AG08395 (cell line): ENCODE results near the gene OOSP2.
"Not testable (repeated sequence)": the region's sequence is repeated elsewhere in the genome, so short reads cannot be mapped to it uniquely, and the experiment has no call there.

ENCODE experiments used
- DNase-seq: peaks from one replicate; pipeline ENCODE4 v3.0.0; 2012; ENCODE audit warnings: mixed read lengths, low spot score

OOSP2 gene

GRCh38 chr11:60040109-60040508 lies at the start of gene OOSP2:
Gene OOSP2, plus strand, starts transcription at chr11:60040409. Its CDS starts 51 bp downstream, at chr11:60040460.
- no peak for DNase-seq

DNA sequence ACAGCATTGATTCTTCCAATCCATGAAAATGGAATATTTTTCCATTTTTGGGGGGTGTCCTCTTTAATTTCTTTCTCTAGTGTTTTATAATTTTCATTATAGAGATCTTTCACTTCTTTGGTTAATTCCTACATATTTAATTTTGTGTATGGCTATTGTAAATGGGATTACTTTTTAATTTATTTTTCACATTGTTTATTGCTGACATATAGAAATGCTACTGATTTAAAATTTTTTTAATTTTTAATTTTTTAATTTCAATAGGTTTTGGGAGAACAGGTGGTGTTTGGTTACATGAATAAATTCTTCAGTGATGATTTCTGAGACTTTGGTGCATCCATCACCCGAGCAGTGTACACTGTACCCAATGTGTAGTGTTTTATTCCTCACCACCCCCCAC lies 49.8 kb upstream of the OOSP2 start:
- DNase-seq, result no peak

DNA sequence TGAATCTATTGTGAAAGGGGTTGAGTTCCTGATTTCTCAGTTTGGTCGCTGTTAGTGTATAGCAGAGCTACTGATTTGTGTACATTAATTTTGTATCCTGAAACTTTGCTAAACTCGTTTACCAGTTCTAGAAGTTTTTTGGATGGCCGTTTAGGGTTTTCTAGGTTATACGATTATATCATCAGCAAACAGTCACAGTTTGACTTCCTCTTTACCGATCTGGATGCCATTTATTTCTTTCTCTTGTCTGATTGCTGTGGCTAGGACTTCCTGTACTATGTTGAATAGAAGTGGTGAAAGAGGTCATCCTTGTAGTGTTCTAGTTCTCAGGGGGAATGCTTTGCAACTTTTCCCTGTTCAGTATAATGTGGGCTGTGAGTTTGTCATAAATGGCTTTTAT lies 47.8 kb upstream of the OOSP2 start:
- no peak for DNase-seq

- no peak for DNase-seq
Measured at GRCh38 chr11:59997800-59998199, 42.4 kb upstream of the OOSP2 start.

GRCh38 chr11:59999691-60000090 lies 40.5 kb upstream of the OOSP2 start:
- DNase-seq, result no peak

- no peak for DNase-seq
Measured at GRCh38 chr11:60003729-60004128, 36.5 kb upstream of the OOSP2 start.

DNA sequence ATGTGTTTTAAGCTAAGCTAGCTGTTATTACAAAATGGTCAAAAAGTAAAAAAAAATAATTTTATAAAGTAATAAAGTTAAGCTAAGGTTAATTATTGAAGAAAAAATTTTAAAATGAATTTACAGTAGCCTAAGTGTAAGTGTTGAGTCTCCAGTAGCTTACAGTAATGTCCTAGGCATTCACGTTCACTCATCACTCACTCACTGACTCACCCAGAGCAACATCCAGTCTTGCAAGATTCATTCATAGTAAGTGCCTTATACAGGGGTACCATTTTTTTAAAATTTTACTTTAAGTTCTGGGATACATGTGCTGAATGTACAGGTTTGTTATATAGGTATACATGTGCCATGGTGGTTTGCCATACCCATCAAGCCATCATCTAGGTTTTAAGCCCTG lies 34.8 kb upstream of the OOSP2 start:
- DNase-seq, result no peak

- DNase-seq, result no peak
Measured at GRCh38 chr11:60016881-60017280, 23.3 kb upstream of the OOSP2 start, which contains the start of gene OOSP4B. Gene OOSP4B, plus strand, starts transcription at chr11:60017181.

DNA sequence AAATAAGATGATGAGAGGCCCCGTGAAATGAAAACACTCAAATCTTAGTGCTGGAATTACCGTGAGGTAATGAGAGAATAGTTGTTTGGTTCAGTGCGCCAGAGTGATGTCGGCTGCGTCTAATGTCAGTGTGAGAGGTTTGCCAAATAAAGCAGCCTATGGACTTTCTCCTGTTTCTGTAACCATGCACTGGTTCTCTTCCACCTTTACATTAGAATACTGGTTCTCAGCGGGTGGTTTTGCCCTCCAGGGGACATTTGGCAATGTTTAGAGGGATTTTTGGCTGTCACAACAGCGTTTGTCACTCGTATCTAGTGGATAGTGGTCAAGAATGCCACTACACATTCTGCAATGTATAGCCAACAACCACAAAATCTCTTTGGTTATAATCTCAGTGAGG lies 22.2 kb upstream of the OOSP2 start:
- no peak for DNase-seq

GRCh38 chr11:60020376-60020775 lies 19.8 kb upstream of the OOSP2 start:
- not testable (repeated sequence) for DNase-seq

DNA sequence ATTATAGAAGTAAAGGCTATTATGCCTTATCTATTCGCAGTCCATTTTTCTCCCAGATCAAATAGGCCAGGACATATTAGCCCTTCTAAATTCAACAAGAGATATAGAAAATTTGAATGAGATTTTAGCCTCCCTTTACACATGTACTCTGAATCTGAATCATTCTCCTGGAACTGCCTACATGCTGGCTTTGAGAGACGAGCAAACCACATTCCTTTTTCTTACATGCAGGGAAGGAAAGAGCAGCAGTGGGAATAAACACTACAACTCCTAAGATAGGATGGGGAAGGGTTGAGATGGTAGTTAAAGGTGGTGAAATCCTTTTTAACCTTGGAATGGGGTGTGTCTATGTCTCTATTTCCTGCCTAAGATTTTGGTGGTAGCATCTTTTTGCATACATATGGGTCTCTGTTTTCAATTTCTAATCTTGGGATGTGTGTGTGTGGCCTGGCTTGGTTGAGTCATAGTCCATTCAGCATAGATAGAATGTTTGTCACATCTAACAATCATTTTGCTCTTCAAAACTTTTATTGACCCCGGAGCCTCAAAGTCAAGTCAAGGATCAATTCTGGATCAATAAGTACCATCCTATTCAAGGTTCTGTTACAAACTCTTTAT lies 11.1 kb upstream of the OOSP2 start:
- no peak for DNase-seq

DNA sequence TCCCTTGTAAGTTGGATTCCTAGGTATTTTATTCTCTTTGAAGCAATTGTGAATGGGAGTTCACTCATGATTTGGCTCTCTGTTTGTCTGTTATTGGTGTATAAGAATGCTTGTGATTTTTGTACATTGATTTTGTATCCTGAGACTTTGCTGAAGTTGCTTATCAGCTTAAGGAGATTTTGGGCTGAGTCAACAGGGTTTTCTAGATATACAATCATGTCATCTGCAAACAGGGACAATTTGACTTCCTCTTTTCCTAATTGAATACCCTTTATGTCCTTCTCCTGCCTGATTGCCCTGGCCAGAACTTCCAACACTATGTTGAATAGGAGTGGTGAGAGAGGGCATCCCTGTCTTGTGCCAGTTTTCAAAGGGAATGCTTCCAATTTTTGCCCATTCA lies 10.2 kb downstream of the OOSP2 start:
- DNase-seq, result not testable (repeated sequence)

DNA sequence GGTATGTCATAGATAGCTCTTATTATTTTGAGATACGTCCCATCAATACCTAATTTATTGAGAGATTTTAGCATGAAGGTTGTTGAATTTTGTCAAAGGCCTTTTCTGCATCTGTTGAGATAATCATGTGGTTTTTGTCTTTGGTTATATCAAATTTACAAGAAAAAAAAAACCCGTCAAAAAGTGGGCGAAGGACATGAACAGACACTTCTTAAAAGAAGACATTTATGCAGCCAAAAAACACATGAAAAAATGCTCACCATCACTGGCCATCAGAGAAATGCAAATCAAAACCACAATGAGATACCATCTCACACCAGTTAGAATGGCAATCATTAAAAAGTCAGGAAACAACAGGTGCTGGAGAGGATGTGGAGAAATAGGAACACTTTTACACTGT lies 10.6 kb downstream of the OOSP2 start:
- DNase-seq, result not testable (repeated sequence)

GRCh38 chr11:60056349-60056969 lies 16.2 kb downstream of the OOSP2 start, which contains the start of gene MS4A3:
Gene MS4A3, plus strand, starts transcription at chr11:60056665. Its CDS starts 4,496 bp downstream, at chr11:60061161.
- no peak for DNase-seq

DNA sequence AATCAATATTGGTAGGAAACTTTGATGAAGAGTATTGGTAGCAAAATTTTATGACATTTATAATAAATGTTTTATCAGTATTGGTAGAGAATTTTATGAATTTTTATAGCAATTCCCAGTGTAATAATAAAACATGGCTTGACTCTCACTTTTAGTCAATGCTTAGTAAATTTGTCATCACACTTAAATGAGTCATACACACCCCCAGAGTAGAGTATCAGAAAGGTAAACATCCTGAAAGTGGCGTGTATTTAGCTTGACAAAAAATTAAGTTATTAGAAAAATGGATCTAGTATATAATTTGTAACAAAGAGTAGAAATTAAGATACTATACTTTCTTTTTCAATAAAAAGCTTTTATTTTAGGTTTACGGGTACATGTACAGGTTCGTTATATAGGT lies 18.8 kb downstream of the OOSP2 start:
- no peak for DNase-seq

DNA sequence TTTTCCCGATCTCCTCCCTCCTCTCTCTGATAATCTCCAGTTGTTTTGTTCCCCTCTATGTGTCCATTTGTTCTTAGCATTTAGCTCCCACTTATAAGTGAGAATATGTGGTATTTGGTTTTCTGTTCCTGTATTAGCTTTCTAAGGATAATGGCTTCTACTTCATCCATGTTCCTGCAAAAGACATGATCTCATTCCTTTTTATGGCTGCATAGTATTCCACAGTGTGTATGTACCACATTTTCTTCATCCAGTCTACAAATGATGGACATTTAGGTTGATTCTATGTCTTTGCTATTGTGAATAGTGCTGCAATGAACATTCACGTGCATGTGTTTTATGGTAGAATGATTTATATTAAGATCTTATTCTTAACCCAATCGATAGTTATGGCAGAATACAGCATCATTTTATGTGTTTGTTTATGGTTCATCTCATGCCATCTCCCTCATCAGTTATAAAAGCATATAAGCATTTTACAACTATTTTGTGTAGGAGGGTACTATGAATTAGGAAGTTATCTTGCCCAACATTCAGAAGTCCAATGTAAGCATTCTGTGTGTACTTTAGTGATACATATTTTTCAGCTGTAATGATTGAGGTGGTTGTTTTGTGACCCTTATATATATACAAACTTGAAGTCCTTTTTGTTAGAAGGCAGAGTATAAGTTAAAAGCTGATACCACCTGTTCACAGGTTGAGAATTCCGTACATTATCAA lies 19.5 kb downstream of the OOSP2 start:
- DNase-seq, result no peak

DNA sequence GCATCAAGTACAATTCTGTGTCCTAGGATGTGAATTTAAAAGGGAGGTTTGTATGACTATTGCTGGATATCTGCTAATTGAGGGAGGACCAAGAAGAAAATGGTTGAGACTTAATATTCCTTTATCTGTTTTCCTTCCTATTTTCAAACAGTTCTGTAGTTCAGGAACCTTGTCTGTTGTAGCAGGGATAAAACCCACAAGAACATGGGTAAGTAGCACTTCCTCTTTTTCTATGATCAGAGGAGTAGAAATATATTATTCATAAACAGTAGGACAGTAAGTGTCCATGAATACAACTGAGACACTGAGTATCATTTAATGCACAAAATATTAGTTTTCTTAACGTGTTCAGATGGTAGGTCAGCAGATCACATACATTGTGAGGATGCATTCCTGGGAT lies 23.9 kb downstream of the OOSP2 start:
- no peak for DNase-seq

DNA sequence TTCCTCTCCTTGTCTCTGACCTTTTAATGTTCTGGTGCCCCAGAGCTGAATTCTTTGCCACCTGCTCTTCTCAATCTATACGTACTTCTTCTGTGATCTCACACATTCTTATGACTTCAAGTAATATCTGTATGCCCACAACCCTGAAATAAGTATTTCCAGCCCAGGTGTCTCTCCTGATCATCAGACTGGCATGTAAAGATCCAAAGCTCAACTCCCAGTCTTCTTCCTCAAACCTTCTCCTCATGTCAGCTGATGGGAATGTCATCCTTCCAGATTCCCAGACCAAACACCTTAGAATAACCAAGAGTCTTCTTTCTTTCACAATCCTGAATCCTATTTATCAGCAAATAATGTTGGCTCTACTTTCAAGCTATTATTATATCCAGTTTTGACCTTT lies 25.6 kb downstream of the OOSP2 start:
- DNase-seq, result no peak

- no peak for DNase-seq
Measured at GRCh38 chr11:60069450-60069849, 29.2 kb downstream of the OOSP2 start.

- DNase-seq, result not testable (repeated sequence)
Measured at GRCh38 chr11:60071644-60072043, 31.4 kb downstream of the OOSP2 start.

- no peak for DNase-seq
Measured at GRCh38 chr11:60077216-60077817, 37.1 kb downstream of the OOSP2 start.

GRCh38 chr11:60077981-60078380 lies 37.8 kb downstream of the OOSP2 start:
- no peak for DNase-seq

DNA sequence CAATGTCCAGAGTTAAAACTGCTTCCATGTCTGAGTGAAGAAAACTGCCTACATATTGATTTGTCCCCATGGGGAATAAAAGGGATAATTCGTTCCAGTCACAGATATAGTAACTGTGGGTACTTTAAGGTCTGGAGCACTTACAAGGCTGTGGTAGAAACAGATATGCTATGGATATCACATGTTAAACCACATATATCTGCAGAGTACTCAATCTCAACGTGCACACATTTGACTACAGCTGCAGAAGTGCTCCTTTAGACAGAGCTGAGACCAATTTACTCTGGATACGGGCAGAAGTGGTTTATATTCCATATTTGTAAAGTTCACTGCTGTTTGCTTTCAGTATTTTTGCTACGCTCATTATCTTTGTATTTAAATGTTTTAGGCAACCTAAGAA lies 38.5 kb downstream of the OOSP2 start:
- no peak for DNase-seq
